T follicular helper cell (primary cell): Measurements from ENCODE around the gene RASA4.
"Not testable (repeated sequence)": the region's sequence is repeated elsewhere in the genome, so short reads cannot be mapped to it uniquely, and the experiment has no call there.

ENCODE experiments used
- DNase-seq: peaks from one replicate; pipeline ENCODE4 v3.0.0-alpha.2; 2020; ENCODE audit warnings: low read depth

RASA4 gene

GRCh38 chr7:102543596-102543995, 73.0 kb downstream of the RASA4 start, which contains the start of gene UPK3BL2:
Gene UPK3BL2, minus strand, starts transcription at chr7:102543696. Its CDS starts 60 bp downstream, at chr7:102543636.
- DNase-seq = not testable (repeated sequence)

- DNase-seq = not testable (repeated sequence)
Observed at GRCh38 chr7:102542771-102543170, 73.8 kb downstream of the RASA4 start.

- DNase-seq = not testable (repeated sequence)
Observed at GRCh38 chr7:102542083-102542482, 74.5 kb downstream of the RASA4 start.

- DNase-seq = not testable (repeated sequence)
Observed at GRCh38 chr7:102540604-102541003, 76.0 kb downstream of the RASA4 start.

- not testable (repeated sequence) for DNase-seq
Observed at GRCh38 chr7:102535062-102535615, 81.4 kb downstream of the RASA4 start.

- not testable (repeated sequence) for DNase-seq
Observed at GRCh38 chr7:102532127-102532526, 84.4 kb downstream of the RASA4 start.

- DNase-seq = not testable (repeated sequence)
Observed at GRCh38 chr7:102531583-102531982, 85.0 kb downstream of the RASA4 start.

- DNase-seq = not testable (repeated sequence)
Observed at GRCh38 chr7:102527822-102528793, 88.4 kb downstream of the RASA4 start.

GRCh38 chr7:102527182-102527581, 89.4 kb downstream of the RASA4 start:
- DNase-seq = not testable (repeated sequence)

- not testable (repeated sequence) for DNase-seq
Observed at GRCh38 chr7:102524803-102525202, 91.8 kb downstream of the RASA4 start.
